GM19193 (cell line): ENCODE data around the gene OSBPL6.

Experiments used
- POLR2A ChIP-seq: IDR thresholded peaks from 4 replicates; pipeline ENCODE4 v1.6.1; 2011; ENCODE audit not compliant: insufficient read depth, insufficient read length; ENCODE audit errors: extremely low read depth

The OSBPL6 gene

GRCh38 chr2:178328037-178328436 lies 133.7 kb downstream of the OSBPL6 start:
- no peak for TF ChIP-seq POLR2A

GRCh38 chr2:178330175-178331017 lies 136.1 kb downstream of the OSBPL6 start:
- TF ChIP-seq POLR2A, result no peak

- no peak for TF ChIP-seq POLR2A
These were observed 137.4 kb downstream of the OSBPL6 start for GRCh38 chr2:178331474-178332432.

- TF ChIP-seq POLR2A, result no peak
These were observed 139.5 kb downstream of the OSBPL6 start for GRCh38 chr2:178333851-178334250.

- TF ChIP-seq POLR2A, result no peak
These were observed 140.9 kb downstream of the OSBPL6 start for GRCh38 chr2:178335230-178335629.

GRCh38 chr2:178344121-178344520 lies 149.8 kb downstream of the OSBPL6 start:
- no peak for TF ChIP-seq POLR2A

- TF ChIP-seq POLR2A, result no peak
These were observed 151.6 kb downstream of the OSBPL6 start for GRCh38 chr2:178345951-178346350.

- TF ChIP-seq POLR2A, result no peak
These were observed 155.7 kb downstream of the OSBPL6 start for GRCh38 chr2:178350051-178350450.

GRCh38 chr2:178359192-178359912 lies 165.0 kb downstream of the OSBPL6 start:
- no peak for TF ChIP-seq POLR2A

- no peak for TF ChIP-seq POLR2A
These were observed 167.3 kb downstream of the OSBPL6 start for GRCh38 chr2:178361588-178361987.

GRCh38 chr2:178363252-178363651 lies 168.9 kb downstream of the OSBPL6 start:
- no peak for TF ChIP-seq POLR2A

GRCh38 chr2:178365116-178365515 lies 170.8 kb downstream of the OSBPL6 start:
- TF ChIP-seq POLR2A, result no peak

GRCh38 chr2:178366412-178366811 lies 172.1 kb downstream of the OSBPL6 start:
- TF ChIP-seq POLR2A, result no peak

- no peak for TF ChIP-seq POLR2A
These were observed 173.0 kb downstream of the OSBPL6 start for GRCh38 chr2:178367344-178367743.

- TF ChIP-seq POLR2A, result no peak
These were observed 180.6 kb downstream of the OSBPL6 start for GRCh38 chr2:178374865-178375264.
